ENCODE data around the gene MRPL4. TPM values are rescaled to one million over a fixed set of nuclear protein-coding genes. Genes with fewer than 3 reads are reported as not detected.

Gene MRPL4
- total and polyA plus RNA-seq, 2 of the 13 experiments (the other 11 are each of a cell fraction or from before 2014, with no cell fraction given), result 40.6 to 42.5 TPM

DNA sequence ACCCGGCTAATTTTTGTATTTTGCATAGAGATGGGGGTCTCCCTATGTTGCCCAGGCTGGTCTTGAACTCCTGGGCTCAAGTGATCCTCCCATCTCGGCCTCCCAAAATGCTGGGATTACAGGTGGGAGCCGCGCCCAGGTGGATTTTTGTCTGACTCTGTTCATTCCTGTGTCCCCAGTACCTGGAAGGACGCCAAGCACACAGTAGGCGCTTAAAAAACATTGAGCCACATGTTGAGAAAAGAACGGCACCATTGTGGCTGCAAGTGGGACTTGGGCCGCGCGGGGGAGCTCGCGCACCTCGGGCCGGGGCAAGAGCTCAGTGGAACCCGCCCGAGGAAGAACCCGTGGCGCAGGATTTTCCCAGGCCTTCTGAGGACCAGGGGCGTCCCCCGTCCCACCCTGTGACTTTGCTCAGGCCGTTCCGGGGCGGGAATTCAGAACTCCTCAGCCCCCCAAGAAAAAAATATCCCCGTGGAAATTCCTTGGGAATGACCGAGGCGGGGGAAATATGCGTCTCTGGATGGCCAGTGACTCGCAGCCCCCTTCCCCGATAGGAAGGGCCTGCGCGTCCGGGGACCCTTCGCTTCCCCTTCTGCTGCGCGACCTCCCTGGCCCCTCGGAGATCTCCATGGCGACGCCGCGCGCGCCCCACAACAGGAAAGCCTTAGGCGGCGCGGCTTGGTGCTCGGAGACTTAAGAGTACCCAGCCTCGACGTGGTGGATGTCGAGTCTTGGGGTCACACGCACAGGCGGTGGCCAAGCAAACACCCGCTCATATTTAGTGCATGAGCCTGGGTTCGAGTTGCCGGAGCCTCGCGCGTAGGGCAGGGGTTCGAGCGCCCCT is 17.5 kb downstream of the MRPL4 start (continued):
- TF ChIP-seq ZNF790 (CRISPR knock-in tag; IDR thresholded peaks at IDR 0.05; ENCODE audit: borderline replicate concordance) (no peak), MAFF (IDR thresholded peaks at IDR 0.05; ENCODE audit: low read depth, low read length) (no peak), MAF1 (CRISPR knock-in tag; IDR thresholded peaks at IDR 0.05; ENCODE audit: borderline replicate concordance) (no peak), NBN (conservative IDR thresholded peaks at IDR 0.05) (no peak), ZBTB1 (CRISPR knock-in tag; IDR thresholded peaks at IDR 0.05; ENCODE audit: borderline replicate concordance) (no peak), HMGA1 (CRISPR knock-in tag; conservative IDR thresholded peaks at IDR 0.05) (no peak), GTF3A (CRISPR knock-in tag; conservative IDR thresholded peaks at IDR 0.05) (0 out of 2 replicates have a peak, but pooled peaks have one; percentile 53), SCMH1 (CRISPR knock-in tag; IDR thresholded peaks at IDR 0.05; ENCODE audit: borderline replicate concordance) (no peak), ZNF839 (CRISPR knock-in tag; IDR thresholded peaks at IDR 0.05; ENCODE audit: borderline replicate concordance) (no peak), ZFP62 (CRISPR knock-in tag; IDR thresholded peaks at IDR 0.05) (no peak), ZFY (CRISPR knock-in tag; IDR thresholded peaks at IDR 0.05) (peak; percentile 26; the same call in 1 of the 2 replicates), ZBTB8A (CRISPR knock-in tag; IDR thresholded peaks at IDR 0.05; ENCODE audit: borderline replicate concordance, low read depth) (no peak), JUN (CRISPR knock-in tag; IDR thresholded peaks at IDR 0.05) (no peak), HMG20A (CRISPR knock-in tag; IDR thresholded peaks at IDR 0.05; ENCODE audit: borderline replicate concordance) (0 out of 2 replicates have a peak, but pooled peaks have one; percentile 23), ZNF777 (CRISPR knock-in tag; IDR thresholded peaks at IDR 0.05) (no peak), NFATC3 (CRISPR knock-in tag; IDR thresholded peaks at IDR 0.05) (no peak), SP5 (CRISPR knock-in tag; IDR thresholded peaks at IDR 0.05; ENCODE audit: borderline replicate concordance, low read depth) (no peak), NFYC (CRISPR knock-in tag; IDR thresholded peaks at IDR 0.05) (no peak), ONECUT2 (CRISPR knock-in tag; IDR thresholded peaks at IDR 0.05) (no peak)
- TF ChIP-seq, protein P1, sequence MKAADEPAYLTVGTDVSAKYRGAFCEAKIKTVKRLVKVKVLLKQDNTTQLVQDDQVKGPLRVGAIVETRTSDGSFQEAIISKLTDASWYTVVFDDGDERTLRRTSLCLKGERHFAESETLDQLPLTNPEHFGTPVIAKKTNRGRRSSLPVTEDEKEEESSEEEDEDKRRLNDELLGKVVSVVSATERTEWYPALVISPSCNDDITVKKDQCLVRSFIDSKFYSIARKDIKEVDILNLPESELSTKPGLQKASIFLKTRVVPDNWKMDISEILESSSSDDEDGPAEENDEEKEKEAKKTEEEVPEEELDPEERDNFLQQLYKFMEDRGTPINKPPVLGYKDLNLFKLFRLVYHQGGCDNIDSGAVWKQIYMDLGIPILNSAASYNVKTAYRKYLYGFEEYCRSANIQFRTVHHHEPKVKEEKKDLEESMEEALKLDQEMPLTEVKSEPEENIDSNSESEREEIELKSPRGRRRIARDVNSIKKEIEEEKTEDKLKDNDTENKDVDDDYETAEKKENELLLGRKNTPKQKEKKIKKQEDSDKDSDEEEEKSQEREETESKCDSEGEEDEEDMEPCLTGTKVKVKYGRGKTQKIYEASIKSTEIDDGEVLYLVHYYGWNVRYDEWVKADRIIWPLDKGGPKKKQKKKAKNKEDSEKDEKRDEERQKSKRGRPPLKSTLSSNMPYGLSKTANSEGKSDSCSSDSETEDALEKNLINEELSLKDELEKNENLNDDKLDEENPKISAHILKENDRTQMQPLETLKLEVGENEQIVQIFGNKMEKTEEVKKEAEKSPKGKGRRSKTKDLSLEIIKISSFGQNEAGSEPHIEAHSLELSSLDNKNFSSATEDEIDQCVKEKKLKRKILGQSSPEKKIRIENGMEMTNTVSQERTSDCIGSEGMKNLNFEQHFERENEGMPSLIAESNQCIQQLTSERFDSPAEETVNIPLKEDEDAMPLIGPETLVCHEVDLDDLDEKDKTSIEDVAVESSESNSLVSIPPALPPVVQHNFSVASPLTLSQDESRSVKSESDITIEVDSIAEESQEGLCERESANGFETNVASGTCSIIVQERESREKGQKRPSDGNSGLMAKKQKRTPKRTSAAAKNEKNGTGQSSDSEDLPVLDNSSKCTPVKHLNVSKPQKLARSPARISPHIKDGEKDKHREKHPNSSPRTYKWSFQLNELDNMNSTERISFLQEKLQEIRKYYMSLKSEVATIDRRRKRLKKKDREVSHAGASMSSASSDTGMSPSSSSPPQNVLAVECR (CRISPR knock-in tag; IDR thresholded peaks at IDR 0.05; ENCODE audit: borderline replicate concordance), result peak; percentile 38
- TF ChIP-seq, protein P2, sequence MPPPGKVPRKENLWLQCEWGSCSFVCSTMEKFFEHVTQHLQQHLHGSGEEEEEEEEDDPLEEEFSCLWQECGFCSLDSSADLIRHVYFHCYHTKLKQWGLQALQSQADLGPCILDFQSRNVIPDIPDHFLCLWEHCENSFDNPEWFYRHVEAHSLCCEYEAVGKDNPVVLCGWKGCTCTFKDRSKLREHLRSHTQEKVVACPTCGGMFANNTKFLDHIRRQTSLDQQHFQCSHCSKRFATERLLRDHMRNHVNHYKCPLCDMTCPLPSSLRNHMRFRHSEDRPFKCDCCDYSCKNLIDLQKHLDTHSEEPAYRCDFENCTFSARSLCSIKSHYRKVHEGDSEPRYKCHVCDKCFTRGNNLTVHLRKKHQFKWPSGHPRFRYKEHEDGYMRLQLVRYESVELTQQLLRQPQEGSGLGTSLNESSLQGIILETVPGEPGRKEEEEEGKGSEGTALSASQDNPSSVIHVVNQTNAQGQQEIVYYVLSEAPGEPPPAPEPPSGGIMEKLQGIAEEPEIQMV (CRISPR knock-in tag; IDR thresholded peaks at IDR 0.05; ENCODE audit: low read depth), result no peak
- TF ChIP-seq, protein P3, sequence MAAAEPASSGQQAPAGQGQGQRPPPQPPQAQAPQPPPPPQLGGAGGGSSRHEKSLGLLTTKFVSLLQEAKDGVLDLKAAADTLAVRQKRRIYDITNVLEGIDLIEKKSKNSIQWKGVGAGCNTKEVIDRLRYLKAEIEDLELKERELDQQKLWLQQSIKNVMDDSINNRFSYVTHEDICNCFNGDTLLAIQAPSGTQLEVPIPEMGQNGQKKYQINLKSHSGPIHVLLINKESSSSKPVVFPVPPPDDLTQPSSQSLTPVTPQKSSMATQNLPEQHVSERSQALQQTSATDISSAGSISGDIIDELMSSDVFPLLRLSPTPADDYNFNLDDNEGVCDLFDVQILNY (CRISPR knock-in tag; conservative IDR thresholded peaks at IDR 0.05), result no peak
- TF ChIP-seq, protein P4, sequence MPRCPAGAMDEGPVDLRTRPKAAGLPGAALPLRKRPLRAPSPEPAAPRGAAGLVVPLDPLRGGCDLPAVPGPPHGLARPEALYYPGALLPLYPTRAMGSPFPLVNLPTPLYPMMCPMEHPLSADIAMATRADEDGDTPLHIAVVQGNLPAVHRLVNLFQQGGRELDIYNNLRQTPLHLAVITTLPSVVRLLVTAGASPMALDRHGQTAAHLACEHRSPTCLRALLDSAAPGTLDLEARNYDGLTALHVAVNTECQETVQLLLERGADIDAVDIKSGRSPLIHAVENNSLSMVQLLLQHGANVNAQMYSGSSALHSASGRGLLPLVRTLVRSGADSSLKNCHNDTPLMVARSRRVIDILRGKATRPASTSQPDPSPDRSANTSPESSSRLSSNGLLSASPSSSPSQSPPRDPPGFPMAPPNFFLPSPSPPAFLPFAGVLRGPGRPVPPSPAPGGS (CRISPR knock-in tag; IDR thresholded peaks at IDR 0.05), result no peak

Data from HepG2 (cell line).